GM23338 (cell line): ENCODE data around the gene CDC23.
A peak's percentile ranks its signal among the peaks of the same experiment; 100 is the strongest.

Source experiments
- CREB1 ChIP-seq: fragments of 250-450 bp; sonication (Bioruptor Pico); IDR thresholded peaks from 2 replicates; pipeline ENCODE4 v1.5.0; 2020; ENCODE audit warnings: low read depth, mild to moderate bottlenecking, moderate library complexity
- CTCF ChIP-seq, 2 experiments: fragments of 200-600 bp in 1 of 2; sonication (generic) in 1 of 2; conservative IDR thresholded peaks; 2 replicates each; pipeline versions ENCODE4 v1.5.1 to v1.6.1; 2016 to 2017; ENCODE audit warnings: antibody characterized with exemption in 2 of 2, low read depth in 2 of 2, mild to moderate bottlenecking in 2 of 2, moderate library complexity in 1 of 2
- ETS1 ChIP-seq: IDR thresholded peaks from 2 replicates; pipeline ENCODE4 v1.6.1; 2016; ENCODE audit warnings: antibody characterized with exemption
- EZH2 ChIP-seq: fragments of 200-600 bp; sonication (generic); IDR thresholded peaks from one replicate; pipeline ENCODE4 v1.8.0; 2017; ENCODE audit warnings: antibody characterized with exemption, mild to moderate bottlenecking, low read depth; ENCODE audit not compliant: unreplicated experiment
- EZH2phosphoT487 ChIP-seq: fragments of 200-600 bp; sonication (generic); IDR thresholded peaks from one replicate; pipeline ENCODE4 v1.8.1; 2018; ENCODE audit warnings: antibody characterized with exemption; ENCODE audit not compliant: unreplicated experiment
- JUNB ChIP-seq: IDR thresholded peaks from one replicate; pipeline ENCODE4 v1.6.1; 2016; ENCODE audit warnings: antibody characterized with exemption; ENCODE audit not compliant: unreplicated experiment
- POLR2AphosphoS5 ChIP-seq: IDR thresholded peaks from 2 replicates; pipeline ENCODE4 v1.6.1; 2016; ENCODE audit warnings: antibody characterized with exemption, low read depth
- TF ChIP-seq, protein P1 (sequence below): IDR thresholded peaks from one replicate; pipeline ENCODE4 v1.6.1; 2018; ENCODE audit warnings: antibody characterized with exemption; ENCODE audit not compliant: unreplicated experiment

- TF ChIP-seq CTCF (conservative IDR thresholded peaks at IDR 0.05; ENCODE audit: low read depth in 2 of 2), result no peak
- peak; percentile 52 for TF ChIP-seq EZH2
- TF ChIP-seq, protein P1, sequence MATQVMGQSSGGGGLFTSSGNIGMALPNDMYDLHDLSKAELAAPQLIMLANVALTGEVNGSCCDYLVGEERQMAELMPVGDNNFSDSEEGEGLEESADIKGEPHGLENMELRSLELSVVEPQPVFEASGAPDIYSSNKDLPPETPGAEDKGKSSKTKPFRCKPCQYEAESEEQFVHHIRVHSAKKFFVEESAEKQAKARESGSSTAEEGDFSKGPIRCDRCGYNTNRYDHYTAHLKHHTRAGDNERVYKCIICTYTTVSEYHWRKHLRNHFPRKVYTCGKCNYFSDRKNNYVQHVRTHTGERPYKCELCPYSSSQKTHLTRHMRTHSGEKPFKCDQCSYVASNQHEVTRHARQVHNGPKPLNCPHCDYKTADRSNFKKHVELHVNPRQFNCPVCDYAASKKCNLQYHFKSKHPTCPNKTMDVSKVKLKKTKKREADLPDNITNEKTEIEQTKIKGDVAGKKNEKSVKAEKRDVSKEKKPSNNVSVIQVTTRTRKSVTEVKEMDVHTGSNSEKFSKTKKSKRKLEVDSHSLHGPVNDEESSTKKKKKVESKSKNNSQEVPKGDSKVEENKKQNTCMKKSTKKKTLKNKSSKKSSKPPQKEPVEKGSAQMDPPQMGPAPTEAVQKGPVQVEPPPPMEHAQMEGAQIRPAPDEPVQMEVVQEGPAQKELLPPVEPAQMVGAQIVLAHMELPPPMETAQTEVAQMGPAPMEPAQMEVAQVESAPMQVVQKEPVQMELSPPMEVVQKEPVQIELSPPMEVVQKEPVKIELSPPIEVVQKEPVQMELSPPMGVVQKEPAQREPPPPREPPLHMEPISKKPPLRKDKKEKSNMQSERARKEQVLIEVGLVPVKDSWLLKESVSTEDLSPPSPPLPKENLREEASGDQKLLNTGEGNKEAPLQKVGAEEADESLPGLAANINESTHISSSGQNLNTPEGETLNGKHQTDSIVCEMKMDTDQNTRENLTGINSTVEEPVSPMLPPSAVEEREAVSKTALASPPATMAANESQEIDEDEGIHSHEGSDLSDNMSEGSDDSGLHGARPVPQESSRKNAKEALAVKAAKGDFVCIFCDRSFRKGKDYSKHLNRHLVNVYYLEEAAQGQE, result no peak
- no peak for TF ChIP-seq EZH2phosphoT487
- no peak for TF ChIP-seq POLR2AphosphoS5
- TF ChIP-seq ETS1, result no peak
- TF ChIP-seq JUNB, result no peak
- no peak for TF ChIP-seq CREB1 (CRISPR knock-in tag)
These were observed 28.8 kb upstream of the CDC23 start for GRCh38 chr5:138241688-138242571.
